Small intestine (tissue), 7 donors: ENCODE results near the gene MT3. TPM values are rescaled to one million over a fixed set of nuclear protein-coding genes. Genes with fewer than 3 reads are reported as not detected.
A peak's percentile ranks its signal among the peaks of the same experiment; 100 is the strongest.

Experiments
- DNase-seq, 2 donors: peaks; one replicate each; pipeline versions ENCODE4 v3.0.0 to v3.0.0-alpha.2; 2013
- FAIRE-seq: peaks from 2 replicates; lab custom pipeline; 2012; peaks lifted over from hg19 to GRCh38; lab: Jason Lieb, UNC
- H3K27ac ChIP-seq, 3 donors: one replicate each; pipeline ENCODE4 v1.5.1; 2013; ENCODE audit warnings: low read length in 2 of 3, mild to moderate bottlenecking in 2 of 3, control low read depth in 1 of 3, inconsistent platforms in 1 of 3, low read depth in 1 of 3, moderate library complexity in 1 of 3
- H3K27me3 ChIP-seq, 3 donors: one replicate each; pipeline ENCODE4 v1.6.1; 2013; ENCODE audit warnings: low read length in 3 of 3, inconsistent platforms in 1 of 3; ENCODE audit not compliant: control insufficient read depth in 3 of 3, insufficient read depth in 3 of 3
- H3K36me3 ChIP-seq, 3 donors: one replicate each; pipeline ENCODE4 v1.6.1; 2013; ENCODE audit warnings: low read length in 3 of 3, inconsistent platforms in 1 of 3, low read depth in 1 of 3, mild to moderate bottlenecking in 1 of 3, moderate library complexity in 1 of 3; ENCODE audit not compliant: control insufficient read depth in 3 of 3, insufficient read depth in 2 of 3
- H3K4me1 ChIP-seq, 3 donors: one replicate each; pipeline ENCODE4 v1.6.1; 2013; ENCODE audit warnings: low read length in 2 of 3, inconsistent platforms in 1 of 3, low read depth in 1 of 3, mild to moderate bottlenecking in 1 of 3, moderate library complexity in 1 of 3; ENCODE audit not compliant: control insufficient read depth in 3 of 3, insufficient read depth in 2 of 3
- H3K4me3 ChIP-seq, 3 donors: one replicate each; pipeline ENCODE4 v1.5.1; 2013; ENCODE audit warnings: low read length in 3 of 3, control low read depth in 1 of 3, inconsistent platforms in 1 of 3, low read depth in 1 of 3, mild to moderate bottlenecking in 1 of 3, moderate library complexity in 1 of 3
- H3K9me3 ChIP-seq, 2 donors: one replicate each; pipeline ENCODE4 v1.6.1; 2013; ENCODE audit warnings: low read depth in 1 of 2, low read length in 1 of 2; ENCODE audit not compliant: control insufficient read depth in 2 of 2, insufficient read depth in 1 of 2
- WGBS, 3 donors: extraction: QIAGEN DNeasy Blood & Tissue Kit; methylation state at CpG; one replicate each; pipeline ENCODE4 v1.1.7; 2013; 5-methylcytosine and 5-hydroxymethylcytosine counted together
- polyA plus RNA-seq, 4 donors: library from polyadenylated mRNA; stranded (reverse) in 3 of 4; unstranded in 1 of 4; fragments of 200-250 nt in 3 of 4; fragments of 120-200 nt in 1 of 4; gene quantifications; one replicate each; pipeline versions ENCODE4 v1.2.1 to v1.2.3, GENCODE V29; 2013
- donor health status: healthy with polysubstance abuse.
- donor health status: control.
- donor health status: control.
- donor health status: Bipolar disorder and iron deficiency.
- donor health status: healthy.

The MT3 gene
- polyA plus RNA-seq, 4 donors: 0.72 to 5.4 TPM; not detected in 2

DNA sequence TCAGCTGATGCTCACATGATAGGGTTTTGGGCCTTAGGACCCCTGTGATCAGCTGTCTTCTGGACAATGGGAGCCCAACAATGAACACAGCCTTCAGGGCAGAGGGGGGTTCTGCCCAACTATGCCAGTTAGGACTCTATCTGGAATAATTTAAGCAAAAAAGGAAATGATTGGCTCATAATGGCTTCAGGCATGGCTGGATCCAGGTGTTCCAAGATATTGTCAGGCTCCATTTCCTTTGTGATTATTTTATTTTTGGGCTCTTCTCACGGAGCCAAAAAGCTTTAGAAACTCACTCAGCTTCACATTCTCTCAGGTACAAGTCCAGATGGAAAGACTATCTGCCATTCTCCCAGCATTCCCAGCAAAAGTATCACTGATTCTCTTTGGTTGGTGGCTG is 16.1 kb downstream of the MT3 start:
- Histone ChIP-seq H3K27me3 (peaks cover 0 to 4% (median 0%) of the 10 kb centered on the region in 3 donors), H3K9me3 (no peaks in the 10 kb centered on the region), H3K36me3 (no peaks in the 10 kb centered on the region), H3K4me3 (no peak overlapping the region), H3K27ac (peak overlapping the region in 1 of 3 donors; percentile 90), H3K4me1 (peaks cover 0 to 24% (median 5%) of the 10 kb centered on the region in 3 donors)
- no peak for FAIRE-seq
- DNase-seq: no peak
- 74 to 95% (median 90%) methylated on average over 1 of the region's 1 CpG for WGBS, 3 donors

- DNase-seq (no peak), FAIRE-seq (no peak)
- Histone ChIP-seq H3K4me3 (no peak overlapping the region), H3K4me1 (peaks cover 2 to 26% (median 8%) of the 10 kb centered on the region in 3 donors), H3K36me3 (no peaks in the 10 kb centered on the region), H3K27me3 (no peaks in the 10 kb centered on the region), H3K27ac (peak overlapping the region in 1 of 3 donors; percentile 90), H3K9me3 (no peaks in the 10 kb centered on the region)
- WGBS, 3 donors: 66 to 81% (median 80%) methylated on average over 3 of the region's 3 CpGs
These were observed 16.7 kb downstream of the MT3 start for GRCh38 chr16:56606071-56606475.

- Histone ChIP-seq H3K4me3 (no peak overlapping the region), H3K27me3 (no peaks in the 10 kb centered on the region), H3K36me3 (no peaks in the 10 kb centered on the region), H3K9me3 (no peaks in the 10 kb centered on the region), H3K4me1 (peaks cover 2 to 26% (median 8%) of the 10 kb centered on the region in 3 donors), H3K27ac (peak overlapping the region in 2 of 3 donors; percentile 64 to 90)
- DNase-seq (no peak), FAIRE-seq (no peak)
- 58 to 78% (median 78%) methylated on average over 8 of the region's 8 CpGs for WGBS, 3 donors
These were observed 17.3 kb downstream of the MT3 start for GRCh38 chr16:56606476-56607108.

DNA sequence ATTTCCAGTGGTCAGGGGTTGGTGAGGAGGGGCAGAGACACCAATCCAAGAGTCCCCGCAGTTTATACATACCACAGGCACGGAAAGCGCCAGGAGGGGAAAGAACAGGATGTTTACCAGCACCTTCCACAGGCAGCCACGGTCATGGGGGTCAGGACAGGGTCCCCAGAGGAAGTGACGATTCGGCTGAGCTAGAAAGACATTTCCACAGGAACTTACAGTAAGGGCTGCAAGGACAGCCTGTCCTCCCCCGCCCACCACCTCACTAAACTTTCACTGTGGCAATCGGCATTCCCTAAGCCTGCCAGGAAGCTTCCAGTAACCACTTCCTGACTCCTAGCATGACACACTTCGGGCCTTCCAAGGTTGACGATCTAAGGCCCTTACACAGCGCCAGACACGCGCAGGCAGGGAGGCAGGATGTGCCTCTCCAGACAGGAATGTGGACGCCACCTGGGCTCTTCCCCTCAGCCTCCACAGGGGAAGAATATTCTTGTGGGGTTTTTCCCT is 17.8 kb downstream of the MT3 start:
- H3K27me3 ChIP-seq: no peaks in the 10 kb centered on the region
- no peak overlapping the region for H3K4me3 ChIP-seq
- WGBS, 3 donors: 57 to 84% (median 76%) methylated on average over 14 of the region's 14 CpGs
- no peaks in the 10 kb centered on the region for H3K9me3 ChIP-seq
- peak overlapping the region in 2 of 3 donors; percentile 64 to 90 for H3K27ac ChIP-seq
- DNase-seq (peak in 1 of 2 donors; percentile 57), FAIRE-seq (no peak)
- no peaks in the 10 kb centered on the region for H3K36me3 ChIP-seq
- H3K4me1 ChIP-seq: peaks cover 2 to 26% (median 8%) of the 10 kb centered on the region in 3 donors

DNA sequence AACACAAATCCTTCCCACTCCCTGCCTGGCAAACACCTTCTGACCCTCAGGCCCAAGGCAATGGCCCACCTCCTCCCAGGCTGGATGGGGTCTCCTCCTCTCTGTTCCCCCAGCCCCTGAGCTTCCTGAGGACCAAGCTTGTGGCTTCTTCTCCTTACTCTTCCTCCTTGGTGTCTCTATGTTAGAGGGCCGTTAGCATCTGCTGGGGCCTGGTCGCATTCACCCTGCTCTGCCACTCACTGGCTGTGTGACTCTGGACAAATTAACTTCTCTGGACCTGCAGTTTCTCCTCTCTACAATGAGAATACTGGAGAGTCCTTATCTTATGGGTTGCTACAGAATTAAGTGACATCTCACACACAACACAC is 18.3 kb downstream of the MT3 start:
- Histone ChIP-seq H3K4me3 (no peak overlapping the region), H3K9me3 (no peaks in the 10 kb centered on the region), H3K4me1 (peaks cover 2 to 26% (median 8%) of the 10 kb centered on the region in 3 donors), H3K27me3 (no peaks in the 10 kb centered on the region), H3K36me3 (no peaks in the 10 kb centered on the region), H3K27ac (peak overlapping the region; percentile 64 to 90 (median 66))
- DNase-seq (no peak), FAIRE-seq (no peak)
- 67 to 76% (median 73%) methylated on average over 2 of the region's 2 CpGs for WGBS, 3 donors

- Histone ChIP-seq H3K4me1 (peaks cover 2 to 26% (median 8%) of the 10 kb centered on the region in 3 donors), H3K9me3 (no peaks in the 10 kb centered on the region), H3K27ac (peak within 1 kb of the TSS; percentile 64 to 90 (median 85)), H3K36me3 (no peaks in the 10 kb centered on the region), H3K27me3 (no peaks in the 10 kb centered on the region), H3K4me3 (peak within 1 kb of the TSS; percentile 51 to 66 (median 53))
- FAIRE-seq (no peak), DNase-seq (peak; percentile 97 to 98)
- 5 to 7% (median 7%) methylated on average over 44 to 62 of the region's 62 CpGs for WGBS, 3 donors
These were observed 18.9 kb downstream of the MT3 start, which contains the start of gene MT2A for GRCh38 chr16:56608043-56608875. MT2A (plus strand) TSS chr16:56608584; CDS start chr16:56608656, 72 bp downstream.

DNA sequence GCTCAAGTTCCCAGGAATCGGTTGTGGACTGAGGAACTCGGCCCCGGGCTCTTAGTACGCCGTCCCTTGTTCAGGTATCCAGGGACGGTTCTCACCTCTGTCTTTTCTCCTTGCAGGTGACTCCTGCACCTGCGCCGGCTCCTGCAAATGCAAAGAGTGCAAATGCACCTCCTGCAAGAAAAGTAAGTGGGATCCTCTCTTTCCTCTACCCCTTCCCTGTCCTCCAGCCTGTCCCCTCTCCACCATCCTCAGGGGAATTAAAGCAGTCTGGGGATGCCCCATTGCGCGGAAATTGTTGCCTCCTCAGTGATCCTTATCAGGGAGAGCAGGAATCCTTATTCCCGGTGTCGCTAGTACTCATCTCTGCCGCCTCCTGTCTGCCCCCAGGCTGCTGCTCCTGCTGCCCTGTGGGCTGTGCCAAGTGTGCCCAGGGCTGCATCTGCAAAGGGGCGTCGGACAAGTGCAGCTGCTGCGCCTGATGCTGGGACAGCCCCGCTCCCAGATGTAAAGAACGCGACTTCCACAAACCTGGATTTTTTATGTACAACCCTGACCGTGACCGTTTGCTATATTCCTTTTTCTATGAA is 19.6 kb downstream of the MT3 start:
- 0 to 1% (median 1%) methylated on average over 21 of the region's 21 CpGs for WGBS, 3 donors
- Histone ChIP-seq H3K27ac (peak overlapping the region; percentile 56 to 90 (median 62)), H3K9me3 (no peaks in the 10 kb centered on the region), H3K4me1 (peaks cover 2 to 26% (median 8%) of the 10 kb centered on the region in 3 donors), H3K36me3 (no peaks in the 10 kb centered on the region), H3K4me3 (peak overlapping the region; percentile 51 to 66 (median 53)), H3K27me3 (no peaks in the 10 kb centered on the region)
- DNase-seq: peak in 1 of 2 donors; percentile 26
- FAIRE-seq: no peak

GRCh38 chr16:56609463-56609921 is 20.2 kb downstream of the MT3 start:
- H3K9me3 ChIP-seq: no peaks in the 10 kb centered on the region
- no peaks in the 10 kb centered on the region for H3K36me3 ChIP-seq
- peak; percentile 92 to 95 for DNase-seq
- H3K27ac ChIP-seq: peak overlapping the region; percentile 56 to 90 (median 62)
- H3K27me3 ChIP-seq: no peaks in the 10 kb centered on the region
- H3K4me3 ChIP-seq: peak overlapping the region in 2 of 3 donors; percentile 51 to 66
- peaks cover 2 to 26% (median 8%) of the 10 kb centered on the region in 3 donors for H3K4me1 ChIP-seq
- FAIRE-seq: no peak
- 0 to 1% (median 1%) methylated on average over 6 of the region's 6 CpGs for WGBS, 3 donors
